Transverse colon (tissue), 4 donors: ENCODE measurements around the gene PGM2L1. TPM values are rescaled to one million over a fixed set of nuclear protein-coding genes. Genes with fewer than 3 reads are reported as not detected.

Experiments
- DNase-seq: peaks from one replicate; pipeline ENCODE4 v3.0.0-alpha.2; 2019
- H3K27ac ChIP-seq, 4 donors: fragments of 200-600 bp; sonication (generic); 2 replicates each; pipeline ENCODE4 v1.5.1; 2016 to 2018; ENCODE audit warnings: inconsistent platforms in 4 of 4
- H3K27me3 ChIP-seq: fragments of 200-600 bp; sonication (generic); 2 replicates; pipeline ENCODE4 v1.5.1; 2017; ENCODE audit warnings: inconsistent platforms
- H3K36me3 ChIP-seq, 4 donors: fragments of 200-600 bp; sonication (generic); 2 replicates each; pipeline ENCODE4 v1.5.1; 2017 to 2019; ENCODE audit warnings: inconsistent platforms in 4 of 4
- H3K4me1 ChIP-seq, 4 donors: fragments of 200-600 bp; sonication (generic); 2 replicates each; pipeline ENCODE4 v1.5.1; 2017 to 2020; ENCODE audit warnings: inconsistent platforms in 4 of 4
- H3K4me3 ChIP-seq, 4 donors: fragments of 200-600 bp; sonication (generic); 1 replicate in 1 of 4; 2 replicates in 3 of 4; pipeline versions ENCODE4 v1.5.1 to v1.6.1; 2017 to 2019; ENCODE audit warnings: inconsistent platforms in 4 of 4
- H3K9me3 ChIP-seq, 2 donors: fragments of 200-600 bp; sonication (generic); 2 replicates each; pipeline ENCODE4 v1.5.1; 2017 to 2019; ENCODE audit warnings: inconsistent platforms in 2 of 2
- CTCF ChIP-seq, 5 experiments: fragments of 200-600 bp in 3 of 5; fragments of 450-650 bp in 2 of 5; sonication (generic) in 3 of 5; IDR thresholded peaks; 1 replicate in 2 of 5; 2 replicates in 3 of 5; pipeline ENCODE4 v1.5.1; 2016 to 2017; ENCODE audit warnings: antibody characterized with exemption in 5 of 5, inconsistent platforms in 3 of 5, mild to moderate bottlenecking in 2 of 5, moderate library complexity in 1 of 5
- EP300 ChIP-seq: sonication (generic); formaldehyde crosslinking; IDR thresholded peaks from one replicate; pipeline ENCODE4 v1.6.1; 2017; ENCODE audit warnings: antibody characterized with exemption, low read depth
- POLR2A ChIP-seq: fragments of 450-650 bp; IDR thresholded peaks from one replicate; pipeline ENCODE4 v1.6.1; 2016; ENCODE audit warnings: antibody characterized with exemption, mild to moderate bottlenecking, moderate library complexity
- POLR2AphosphoS5 ChIP-seq, 3 donors: sonication (generic); formaldehyde crosslinking; IDR thresholded peaks; one replicate each; pipeline ENCODE4 v1.6.1; 2016; ENCODE audit warnings: antibody characterized with exemption in 3 of 3
- WGBS, 2 donors: methylation state at CpG; one replicate each; pipeline ENCODE4 v1.1.5; 2018; ENCODE audit warnings: low coverage in 1 of 2; 5-methylcytosine and 5-hydroxymethylcytosine counted together
- in situ Hi-C, 4 donors: fragments of 200-750 bp; cut with MboI; loops; one replicate each; pipeline versions ENCODE4 v1.15.0 to v1.15.1; 2017; ENCODE audit warnings: low sequenced_read_pairs in 3 of 4, low pct_ligation_motif_present in 1 of 4, low pct_unique_long_range_greater_than_20kb in 1 of 4
- intact Hi-C: fragments of 100-400 bp; cut with DNase I; formaldehyde crosslinking; loops from one replicate; pipeline ENCODE4 v1.15.1; 2023; ENCODE audit warnings: low total_unique reads
- total RNA-seq, 4 donors: library from RNA; depleted of rRNA; stranded (reverse); fragments of >200 nt; gene quantifications; one replicate each; pipeline ENCODE4 v1.1.0, GENCODE V29; 2016

The PGM2L1 gene
- total RNA-seq, 4 donors from 2014 or later: 2.6 to 10.1 (median 8.3) TPM

GRCh38 chr11:74288911-74289310 lies 109.3 kb downstream of the PGM2L1 start:
- 23 to 70% methylated on average over 3 to 4 of the region's 4 CpGs for WGBS, 2 donors
- in situ Hi-C loops: no loop called here
- intact Hi-C loops: no loop called here
- Histone ChIP-seq H3K27me3 (no peaks in the 10 kb centered on the region), H3K36me3 (no peaks in the 10 kb centered on the region), H3K4me3 (no peak overlapping the region), H3K27ac (no peak overlapping the region), H3K9me3 (no peaks in the 10 kb centered on the region), H3K4me1 (peaks cover 0 to 8% (median 1%) of the 10 kb centered on the region in 4 donors)
- no peak for DNase-seq
- TF ChIP-seq POLR2AphosphoS5 (IDR thresholded peaks at IDR 0.05) (no peak), EP300 (no peak), POLR2A (no peak), CTCF (IDR thresholded peaks at IDR 0.05) (no peak)

GRCh38 chr11:74288161-74288560 lies 110.1 kb downstream of the PGM2L1 start:
- Histone ChIP-seq H3K27ac (peak overlapping the region in 2 of 4 donors; percentile 32 to 51), H3K36me3 (no peaks in the 10 kb centered on the region), H3K4me1 (peaks cover 0 to 16% (median 4%) of the 10 kb centered on the region in 4 donors), H3K27me3 (no peaks in the 10 kb centered on the region), H3K4me3 (no peak overlapping the region), H3K9me3 (no peaks in the 10 kb centered on the region)
- no peak for DNase-seq
- TF ChIP-seq POLR2A: no peak
- TF ChIP-seq EP300: no peak
- TF ChIP-seq POLR2AphosphoS5 (IDR thresholded peaks at IDR 0.05): peak in 1 of 3 donors; percentile 37
- 58 to 63% methylated on average over 1 of the region's 1 CpG for WGBS, 2 donors
- in situ Hi-C loops: no loop called here
- intact Hi-C loops: no loop called here

GRCh38 chr11:74284466-74284865 lies 113.8 kb downstream of the PGM2L1 start:
- in situ Hi-C loops: no loop called here
- intact Hi-C loops: no loop called here
- 80% methylated on average over 2 of the region's 2 CpGs; no CpG with 5 or more reads in 1 of the 2 donors for WGBS, 2 donors
- no peak for DNase-seq
- Histone ChIP-seq H3K4me3 (no peak overlapping the region), H3K36me3 (no peaks in the 10 kb centered on the region), H3K4me1 (peaks cover 0 to 18% (median 4%) of the 10 kb centered on the region in 4 donors), H3K27me3 (no peaks in the 10 kb centered on the region), H3K9me3 (no peaks in the 10 kb centered on the region), H3K27ac (no peak overlapping the region)
- TF ChIP-seq CTCF (IDR thresholded peaks at IDR 0.05): no peak
- TF ChIP-seq POLR2A: no peak
- no peak for TF ChIP-seq EP300
- no peak for TF ChIP-seq POLR2AphosphoS5 (IDR thresholded peaks at IDR 0.05)

- no peaks in the 10 kb centered on the region for H3K27me3 ChIP-seq
- no peak overlapping the region for H3K27ac ChIP-seq
- peaks cover 0 to 18% (median 4%) of the 10 kb centered on the region in 4 donors for H3K4me1 ChIP-seq
- in situ Hi-C loops (no loop called here), intact Hi-C loops (no loop called here)
- H3K4me3 ChIP-seq: no peak overlapping the region
- WGBS, 2 donors: 40 to 64% methylated on average over 1 to 3 of the region's 3 CpGs
- TF ChIP-seq POLR2A: no peak
- no peak for TF ChIP-seq EP300
- TF ChIP-seq POLR2AphosphoS5 (IDR thresholded peaks at IDR 0.05): no peak
- no peak for TF ChIP-seq CTCF (IDR thresholded peaks at IDR 0.05)
- no peaks in the 10 kb centered on the region for H3K9me3 ChIP-seq
- no peaks in the 10 kb centered on the region for H3K36me3 ChIP-seq
- no peak for DNase-seq
Measured at GRCh38 chr11:74283580-74284180, 114.6 kb downstream of the PGM2L1 start.
